Measurements from ENCODE around the gene ANKRD55.
"Not testable (repeated sequence)": the region's sequence is repeated elsewhere in the genome, so short reads cannot be mapped to it uniquely, and the experiment has no call there.

The ANKRD55 gene

GRCh38 chr5:56130664-56131063, 102.5 kb downstream of the ANKRD55 start:
- no peak overlapping the region for H3K4me3 ChIP-seq (ENCODE audit: low read length)
- H3K9me3 ChIP-seq (ENCODE audit: insufficient read depth, low read depth, low read length), result no peaks in the 10 kb centered on the region
- no peak overlapping the region for H3K27ac ChIP-seq (ENCODE audit: low read length)
- no peaks in the 10 kb centered on the region for H3K4me1 ChIP-seq (ENCODE audit: insufficient read depth, low read length)
- H3K9ac ChIP-seq (ENCODE audit: low read depth, low read length), result no peak overlapping the region
- no peaks in the 10 kb centered on the region for H3K27me3 ChIP-seq (ENCODE audit: insufficient read depth, low read length)
- no peaks in the 10 kb centered on the region for H3K36me3 ChIP-seq (ENCODE audit: insufficient read depth, low read depth, low read length)

GRCh38 chr5:56129288-56129687, 103.8 kb downstream of the ANKRD55 start:
- Histone ChIP-seq H3K4me1 (ENCODE audit: insufficient read depth, low read length) (no peaks in the 10 kb centered on the region), H3K36me3 (ENCODE audit: insufficient read depth, low read depth, low read length) (no peaks in the 10 kb centered on the region), H3K9me3 (ENCODE audit: insufficient read depth, low read depth, low read length) (no peaks in the 10 kb centered on the region), H3K27me3 (ENCODE audit: insufficient read depth, low read length) (no peaks in the 10 kb centered on the region), H3K9ac (ENCODE audit: low read depth, low read length) (no peak overlapping the region), H3K27ac (ENCODE audit: low read length) (no peak overlapping the region), H3K4me3 (ENCODE audit: low read length) (no peak overlapping the region)

GRCh38 chr5:56128113-56128512, 105.0 kb downstream of the ANKRD55 start:
- Histone ChIP-seq H3K27ac (ENCODE audit: low read length) (no peak overlapping the region), H3K9me3 (ENCODE audit: insufficient read depth, low read depth, low read length) (no peaks in the 10 kb centered on the region), H3K9ac (ENCODE audit: low read depth, low read length) (no peak overlapping the region), H3K4me1 (ENCODE audit: insufficient read depth, low read length) (0 out of 2 replicates have a peak, but pooled peaks cover 2% of the 10 kb centered on the region), H3K36me3 (ENCODE audit: insufficient read depth, low read depth, low read length) (no peaks in the 10 kb centered on the region), H3K27me3 (ENCODE audit: insufficient read depth, low read length) (no peaks in the 10 kb centered on the region), H3K4me3 (ENCODE audit: low read length) (no peak overlapping the region)

- H3K4me3 ChIP-seq (ENCODE audit: low read length), result no peak overlapping the region
- H3K27me3 ChIP-seq (ENCODE audit: insufficient read depth, low read length), result no peaks in the 10 kb centered on the region
- no peak overlapping the region for H3K9ac ChIP-seq (ENCODE audit: low read depth, low read length)
- H3K36me3 ChIP-seq (ENCODE audit: insufficient read depth, low read depth, low read length), result no peaks in the 10 kb centered on the region
- H3K4me1 ChIP-seq (ENCODE audit: insufficient read depth, low read length), result 0 out of 2 replicates have a peak, but pooled peaks cover 2% of the 10 kb centered on the region
- H3K9me3 ChIP-seq (ENCODE audit: insufficient read depth, low read depth, low read length), result no peaks in the 10 kb centered on the region
- no peak overlapping the region for H3K27ac ChIP-seq (ENCODE audit: low read length)
Measured at GRCh38 chr5:56126487-56127179, 106.5 kb downstream of the ANKRD55 start.

- H3K9ac ChIP-seq (ENCODE audit: low read depth, low read length), result no peak overlapping the region
Measured at GRCh38 chr5:56123531-56124243, 109.4 kb downstream of the ANKRD55 start.

GRCh38 chr5:56122360-56122985, 110.7 kb downstream of the ANKRD55 start:
- H3K4me3 ChIP-seq (ENCODE audit: low read length); H3K9me3 ChIP-seq (ENCODE audit: insufficient read depth, low read depth, low read length); H3K27me3 ChIP-seq (ENCODE audit: insufficient read depth, low read length); H3K9ac ChIP-seq (ENCODE audit: low read depth, low read length); H3K36me3 ChIP-seq (ENCODE audit: insufficient read depth, low read depth, low read length); H3K27ac ChIP-seq (ENCODE audit: low read length); H3K4me1 ChIP-seq (ENCODE audit: insufficient read depth, low read length): not testable (repeated sequence)

More at GRCh38 chr5:56123531-56124243, 109.4 kb downstream of the ANKRD55 start:
- H3K4me3 ChIP-seq (ENCODE audit: low read length), result no peak overlapping the region
- H3K4me1 ChIP-seq (ENCODE audit: insufficient read depth, low read length), result 0 out of 2 replicates have a peak, but pooled peaks cover 2% of the 10 kb centered on the region
- no peaks in the 10 kb centered on the region for H3K27me3 ChIP-seq (ENCODE audit: insufficient read depth, low read length)
- no peak overlapping the region for H3K27ac ChIP-seq (ENCODE audit: low read length)
- H3K36me3 ChIP-seq (ENCODE audit: insufficient read depth, low read depth, low read length), result no peaks in the 10 kb centered on the region
- no peaks in the 10 kb centered on the region for H3K9me3 ChIP-seq (ENCODE audit: insufficient read depth, low read depth, low read length)

- Histone ChIP-seq H3K4me1 (ENCODE audit: insufficient read depth, low read length) (0 out of 2 replicates have a peak, but pooled peaks cover 2% of the 10 kb centered on the region), H3K9me3 (ENCODE audit: insufficient read depth, low read depth, low read length) (no peaks in the 10 kb centered on the region), H3K4me3 (ENCODE audit: low read length) (no peak overlapping the region), H3K36me3 (ENCODE audit: insufficient read depth, low read depth, low read length) (no peaks in the 10 kb centered on the region), H3K9ac (ENCODE audit: low read depth, low read length) (no peak overlapping the region), H3K27me3 (ENCODE audit: insufficient read depth, low read length) (no peaks in the 10 kb centered on the region), H3K27ac (ENCODE audit: low read length) (no peak overlapping the region)
Measured at GRCh38 chr5:56119050-56119449, 114.1 kb downstream of the ANKRD55 start.

- Histone ChIP-seq H3K27ac (ENCODE audit: low read length) (no peak overlapping the region), H3K27me3 (ENCODE audit: insufficient read depth, low read length) (no peaks in the 10 kb centered on the region), H3K4me1 (ENCODE audit: insufficient read depth, low read length) (no peaks in the 10 kb centered on the region), H3K9me3 (ENCODE audit: insufficient read depth, low read depth, low read length) (no peaks in the 10 kb centered on the region), H3K4me3 (ENCODE audit: low read length) (no peak overlapping the region), H3K9ac (ENCODE audit: low read depth, low read length) (no peak overlapping the region), H3K36me3 (ENCODE audit: insufficient read depth, low read depth, low read length) (no peaks in the 10 kb centered on the region)
Measured at GRCh38 chr5:56116599-56117141, 116.5 kb downstream of the ANKRD55 start.

- no peak overlapping the region for H3K4me3 ChIP-seq (ENCODE audit: low read length)
- no peaks in the 10 kb centered on the region for H3K27me3 ChIP-seq (ENCODE audit: insufficient read depth, low read length)
Measured at GRCh38 chr5:56115589-56115988, 117.5 kb downstream of the ANKRD55 start.

GRCh38 chr5:56112526-56113121, 120.5 kb downstream of the ANKRD55 start:
- Histone ChIP-seq H3K4me1 (ENCODE audit: insufficient read depth, low read length) (no peaks in the 10 kb centered on the region), H3K36me3 (ENCODE audit: insufficient read depth, low read depth, low read length) (no peaks in the 10 kb centered on the region), H3K4me3 (ENCODE audit: low read length) (no peak overlapping the region), H3K9me3 (ENCODE audit: insufficient read depth, low read depth, low read length) (no peaks in the 10 kb centered on the region), H3K27ac (ENCODE audit: low read length) (no peak overlapping the region), H3K9ac (ENCODE audit: low read depth, low read length) (no peak overlapping the region), H3K27me3 (ENCODE audit: insufficient read depth, low read length) (no peaks in the 10 kb centered on the region)

More at GRCh38 chr5:56115589-56115988, 117.5 kb downstream of the ANKRD55 start:
- H3K27ac ChIP-seq (ENCODE audit: low read length), result no peak overlapping the region
- no peaks in the 10 kb centered on the region for H3K4me1 ChIP-seq (ENCODE audit: insufficient read depth, low read length)
- H3K9me3 ChIP-seq (ENCODE audit: insufficient read depth, low read depth, low read length), result no peaks in the 10 kb centered on the region
- no peaks in the 10 kb centered on the region for H3K36me3 ChIP-seq (ENCODE audit: insufficient read depth, low read depth, low read length)
- H3K9ac ChIP-seq (ENCODE audit: low read depth, low read length), result no peak overlapping the region

GRCh38 chr5:56111404-56111781, 121.7 kb downstream of the ANKRD55 start:
- Histone ChIP-seq H3K9me3 (ENCODE audit: insufficient read depth, low read depth, low read length) (no peaks in the 10 kb centered on the region), H3K4me1 (ENCODE audit: insufficient read depth, low read length) (no peaks in the 10 kb centered on the region), H3K27ac (ENCODE audit: low read length) (no peak overlapping the region), H3K36me3 (ENCODE audit: insufficient read depth, low read depth, low read length) (no peaks in the 10 kb centered on the region), H3K4me3 (ENCODE audit: low read length) (no peak overlapping the region), H3K27me3 (ENCODE audit: insufficient read depth, low read length) (no peaks in the 10 kb centered on the region), H3K9ac (ENCODE audit: low read depth, low read length) (no peak overlapping the region)

All from iPS-20b (cell line).